T47D (cell line): ENCODE measurements around the gene PDIA5.

Source experiments
- DNase-seq, 2 experiments: peaks; one replicate each; pipeline versions ENCODE4 v3.0.0 to v3.0.0-alpha.2; 2011 to 2012; ENCODE audit warnings: low read depth in 1 of 2, low spot score in 1 of 2
- JUND ChIP-seq: IDR thresholded peaks from 2 replicates; pipeline ENCODE4 v1.6.1; 2012; ENCODE audit warnings: low read depth
- in situ Hi-C: cut with HindIII; loops from 2 replicates; pipeline ENCODE4 v1.10.0; 2016; ENCODE audit warnings: low sequenced_read_pairs, low pct_unique_long_range_greater_than_20kb

PDIA5 gene

GRCh38 chr3:123180791-123181190 lies 114.0 kb downstream of the PDIA5 start:
- in situ Hi-C loops: no loop called here

DNA sequence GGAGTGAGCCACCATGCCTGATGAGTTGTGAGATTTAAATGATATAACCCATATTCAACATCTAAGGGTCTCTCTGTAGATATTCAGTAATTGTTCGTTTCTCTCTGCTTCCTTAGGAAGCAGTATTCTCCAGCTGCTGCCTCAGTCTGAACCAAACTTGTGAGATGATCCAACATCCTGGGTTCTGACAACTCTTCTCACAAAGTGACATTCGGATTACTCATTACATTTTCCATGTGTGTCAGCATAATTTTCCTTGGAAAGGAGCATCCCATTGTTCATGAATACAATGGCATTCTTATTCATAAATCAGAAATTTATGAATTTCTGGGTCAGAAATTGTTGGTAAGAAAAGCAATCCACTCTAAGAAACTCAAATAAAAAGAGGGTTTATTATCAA lies 119.9 kb downstream of the PDIA5 start:
- in situ Hi-C loops: no loop called here
- no peak for TF ChIP-seq JUND
- DNase-seq: no peak

More at GRCh38 chr3:123180791-123181190, 114.0 kb downstream of the PDIA5 start:
- no peak for DNase-seq
- no peak for TF ChIP-seq JUND

DNA sequence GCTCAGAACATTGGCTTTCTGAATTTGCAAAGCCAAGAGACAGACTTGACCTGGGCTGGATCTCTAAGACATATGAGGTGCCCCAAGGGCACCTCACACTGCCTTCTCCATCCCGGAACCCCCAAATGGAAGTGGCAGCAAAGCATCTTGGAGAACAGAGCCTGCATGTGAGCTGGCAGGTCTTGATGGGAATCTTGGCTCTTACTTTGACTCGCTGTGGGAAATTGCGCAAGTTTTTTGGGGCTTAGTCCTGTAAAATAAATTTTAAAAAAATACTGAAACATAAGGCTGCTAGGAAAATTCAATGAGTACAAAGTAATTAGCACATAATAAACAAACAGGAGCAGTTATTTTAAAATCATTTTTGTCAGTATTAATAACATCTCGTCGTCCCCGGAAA lies 121.2 kb downstream of the PDIA5 start:
- DNase-seq: no peak
- in situ Hi-C loops: no loop called here
- TF ChIP-seq JUND: no peak

- DNase-seq: no peak
- TF ChIP-seq JUND: no peak
- in situ Hi-C loops: no loop called here
Measured at GRCh38 chr3:123193448-123194101, 126.8 kb downstream of the PDIA5 start.

- peak in 1 of 2 experiments; percentile 39 for DNase-seq
- in situ Hi-C loops: no loop called here
Measured at GRCh38 chr3:123194552-123194951, 127.7 kb downstream of the PDIA5 start.

DNA sequence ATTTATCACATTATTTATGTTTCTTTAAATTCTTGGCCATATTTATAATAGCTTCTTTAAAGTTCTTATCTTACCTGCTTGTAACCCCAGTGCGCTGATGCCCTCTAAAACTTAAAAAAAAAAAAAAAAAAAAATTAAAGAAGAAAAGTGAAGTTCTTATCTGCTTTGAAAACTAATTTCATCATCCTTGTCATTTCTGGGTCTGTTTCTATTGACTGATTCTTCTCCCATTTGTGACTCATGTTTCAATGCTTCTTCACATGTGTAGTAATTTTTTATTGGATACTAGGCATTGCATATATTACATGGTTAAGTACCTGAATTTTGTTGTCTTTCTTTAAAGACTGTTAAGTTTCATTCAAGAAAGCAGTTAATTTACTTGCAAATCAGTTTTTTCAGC lies 131.5 kb downstream of the PDIA5 start:
- no peak for TF ChIP-seq JUND
- DNase-seq: no peak
- in situ Hi-C loops: no loop called here

More at GRCh38 chr3:123194552-123194951, 127.7 kb downstream of the PDIA5 start:
- no peak for TF ChIP-seq JUND

DNA sequence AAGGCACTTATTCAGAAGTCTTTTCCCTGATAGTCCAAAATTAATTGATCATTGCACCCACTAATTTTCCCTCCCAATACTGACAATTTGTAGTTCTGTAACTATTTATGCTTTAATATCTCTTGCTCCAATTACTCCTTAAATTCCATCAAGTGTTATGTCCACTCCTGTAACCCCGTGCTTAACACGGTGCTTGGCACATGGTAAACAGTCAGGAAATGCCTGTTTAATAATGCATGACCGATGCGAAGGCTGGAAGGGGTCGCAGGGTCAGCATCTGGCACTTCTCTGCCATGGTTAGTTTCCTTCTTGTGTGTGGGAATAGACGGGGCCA lies 134.4 kb downstream of the PDIA5 start:
- no peak for TF ChIP-seq JUND
- in situ Hi-C loops: no loop called here
- DNase-seq: no peak

DNA sequence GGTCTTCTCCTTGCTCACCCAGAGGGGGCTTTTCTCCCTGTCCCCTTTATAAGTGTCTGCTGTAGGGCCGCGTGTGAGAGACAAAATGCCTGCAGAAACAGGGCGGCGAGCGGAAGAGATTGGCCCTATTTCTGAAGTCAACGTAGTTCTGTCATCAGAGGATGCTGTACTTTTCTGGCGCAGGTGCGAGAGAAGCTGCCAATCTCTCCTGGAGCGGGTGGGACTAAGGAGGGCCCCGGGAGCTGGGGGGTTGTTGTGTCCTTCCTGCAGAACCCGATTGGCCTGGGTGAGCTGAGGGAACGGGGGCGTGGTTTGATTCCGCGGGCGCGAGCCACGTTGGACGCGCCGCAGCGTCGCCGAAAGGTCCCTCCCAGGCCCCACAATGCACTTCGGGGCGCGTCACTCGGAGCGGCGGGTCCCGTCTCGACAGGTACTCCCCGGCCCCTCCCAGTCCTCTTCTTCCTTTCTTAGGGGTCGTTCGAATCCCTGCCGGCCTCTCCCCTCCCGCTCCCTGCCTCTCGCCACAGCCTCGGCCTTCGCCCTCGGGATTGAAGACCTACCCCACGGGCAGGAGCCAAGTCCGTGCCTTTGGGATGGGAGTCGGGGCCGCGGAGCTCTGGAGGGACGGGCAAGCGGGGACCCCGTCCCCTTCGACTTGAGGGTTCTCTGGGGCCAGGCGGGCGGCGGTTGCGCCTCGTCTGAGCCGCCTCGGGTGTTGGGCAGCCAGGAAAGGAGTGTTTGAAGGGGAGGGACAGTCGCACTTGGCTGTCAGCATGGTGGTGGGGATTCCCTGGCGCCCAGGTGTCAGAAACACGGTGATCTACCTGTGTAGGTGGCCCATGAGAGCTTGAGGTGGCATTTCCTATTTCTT lies 135.0 kb downstream of the PDIA5 start, which contains the start of gene SEC22A:
Gene SEC22A (plus strand): TSS at position 387 of the 871 bp plus-strand sequence. CDS start 7,275 bp downstream, outside the sequence.
- DNase-seq: peak; percentile 87 to 97
- in situ Hi-C loops: no loop called here
- TF ChIP-seq JUND: no peak

GRCh38 chr3:123202451-123202850 lies 135.6 kb downstream of the PDIA5 start:
- peak in 1 of 2 experiments; percentile 2 for DNase-seq
- TF ChIP-seq JUND: no peak
- in situ Hi-C loops: no loop called here
